Muscle of leg (tissue), 11 donors: ENCODE data around the gene ZNF683. TPM values are rescaled to one million over a fixed set of nuclear protein-coding genes. Genes with fewer than 3 reads are reported as not detected.
"Not testable (repeated sequence)": the region's sequence is repeated elsewhere in the genome, so short reads cannot be mapped to it uniquely, and the experiment has no call there.

Source experiments
- DNase-seq: peaks from one replicate; pipeline ENCODE4 v3.0.0; 2013
- H3K27ac ChIP-seq: one replicate; pipeline ENCODE4 v1.5.1; 2013; ENCODE audit warnings: mild to moderate bottlenecking, low read length, control low read depth
- H3K27me3 ChIP-seq: one replicate; pipeline ENCODE4 v1.6.1; 2013; ENCODE audit warnings: low read length; ENCODE audit not compliant: control insufficient read depth, insufficient read depth
- H3K36me3 ChIP-seq: one replicate; pipeline ENCODE4 v1.6.1; 2013; ENCODE audit warnings: low read length; ENCODE audit not compliant: control insufficient read depth, insufficient read depth
- H3K4me1 ChIP-seq: one replicate; pipeline ENCODE4 v1.6.1; 2013; ENCODE audit warnings: low read length; ENCODE audit not compliant: control insufficient read depth, insufficient read depth
- H3K4me3 ChIP-seq: one replicate; pipeline ENCODE4 v1.5.1; 2013; ENCODE audit warnings: low read length, control low read depth
- H3K9me3 ChIP-seq: replicated peaks from 2 replicates; pipeline ENCODE4 v1.6.1; 2013; ENCODE audit warnings: low read depth, low read length; ENCODE audit not compliant: control insufficient read depth
- WGBS: methylation state at CpG from one replicate; pipeline ENCODE4 v1.1.5; 2013; ENCODE audit warnings: missing lambda C conversion rate; ENCODE audit not compliant: insufficient coverage; 5-methylcytosine and 5-hydroxymethylcytosine counted together
- polyA plus RNA-seq, 8 donors: library from polyadenylated mRNA; unstranded; fragments of 120-200 nt; gene quantifications; one replicate each; pipeline versions ENCODE4 v1.2.1 to v1.2.3, GENCODE V29; 2013; ENCODE audit warnings: inconsistent platforms in 1 of 8, low replicate concordance in 1 of 8; ENCODE audit not compliant: insufficient read length in 8 of 8, insufficient read depth in 1 of 8
- total RNA-seq: library from RNA; stranded (reverse); fragments of 120-200 nt; gene quantifications from one replicate; pipeline ENCODE4 v1.2.4, GENCODE V29; 2013

Gene ZNF683
- total and polyA plus RNA-seq, 9 donors: not detected

DNA sequence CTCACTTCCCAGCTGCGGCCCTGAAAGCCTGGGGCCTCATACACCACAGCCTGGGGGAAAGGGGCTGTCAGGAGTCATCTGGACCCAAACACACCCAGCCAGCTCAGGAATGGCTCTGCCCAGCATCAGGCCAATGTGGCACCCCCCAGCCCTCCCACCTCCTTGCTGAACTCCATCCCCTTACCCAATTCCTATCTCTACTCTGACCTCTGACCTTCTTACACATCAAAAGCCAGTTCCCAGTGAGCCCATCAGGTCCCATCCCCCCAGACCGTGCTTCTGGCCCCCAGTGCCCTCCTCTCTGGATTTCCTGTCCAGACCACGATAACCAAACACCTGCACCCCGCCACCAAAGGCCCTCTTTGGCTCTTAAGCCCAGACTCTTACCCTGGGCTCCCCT is 34.9 kb downstream of the ZNF683 start:
- H3K4me3 ChIP-seq: no peak overlapping the region
- no peak overlapping the region for H3K27ac ChIP-seq
- H3K9me3 ChIP-seq: no peaks in the 10 kb centered on the region
- H3K36me3 ChIP-seq: no peaks in the 10 kb centered on the region
- H3K27me3 ChIP-seq: peaks cover 41% of the 10 kb centered on the region
- no peak for DNase-seq
- peaks cover 11% of the 10 kb centered on the region for H3K4me1 ChIP-seq
- 43% methylated on average over 3 of the region's 4 CpGs for WGBS

GRCh38 chr1:26337206-26337535 is 35.4 kb downstream of the ZNF683 start:
- H3K27me3 ChIP-seq: peaks cover 41% of the 10 kb centered on the region
- no peak overlapping the region for H3K4me3 ChIP-seq
- no CpG with 5 or more reads among the region's 7 CpGs for WGBS
- peaks cover 11% of the 10 kb centered on the region for H3K4me1 ChIP-seq
- H3K9me3 ChIP-seq: no peaks in the 10 kb centered on the region
- H3K36me3 ChIP-seq: no peaks in the 10 kb centered on the region
- no peak for DNase-seq
- H3K27ac ChIP-seq: no peak overlapping the region

DNA sequence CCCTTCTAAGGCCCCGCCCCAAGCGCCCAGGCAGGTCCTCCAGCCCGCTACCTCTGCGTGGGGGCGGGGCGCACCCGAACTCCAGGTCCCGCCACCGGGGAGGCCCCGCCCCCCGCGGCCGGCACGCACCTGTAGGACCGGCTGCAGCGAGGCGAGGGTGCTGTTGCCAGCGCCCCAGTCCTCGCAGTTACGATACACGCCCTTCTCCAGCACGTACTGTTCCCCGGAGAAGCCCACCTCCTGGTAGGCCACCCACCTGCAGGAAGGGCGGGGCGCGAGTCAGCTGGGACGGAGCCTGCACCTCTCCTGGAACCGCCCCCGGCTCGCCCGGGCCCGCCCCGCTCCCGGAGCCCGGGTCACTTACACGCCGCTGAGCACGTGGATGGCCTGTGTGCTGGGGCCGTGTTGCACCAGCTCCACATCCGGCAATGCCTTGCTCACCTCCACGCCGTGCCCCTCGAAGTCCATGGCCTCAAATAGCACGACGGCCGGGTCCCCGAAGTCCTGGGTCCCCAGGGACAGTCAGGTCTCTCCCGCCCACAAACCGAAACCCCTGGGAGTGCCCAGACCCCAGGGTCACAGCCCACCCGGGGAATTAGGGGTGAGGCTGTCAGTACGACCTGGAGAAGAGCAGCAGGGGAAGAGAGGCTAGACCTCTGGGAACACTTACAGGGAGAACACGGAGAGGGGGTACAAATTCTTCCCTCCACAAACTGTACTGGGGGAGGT is 35.9 kb downstream of the ZNF683 start:
- peak overlapping the region; percentile 33 for H3K4me3 ChIP-seq
- H3K27me3 ChIP-seq: peaks cover 39% of the 10 kb centered on the region
- H3K36me3 ChIP-seq: no peaks in the 10 kb centered on the region
- peaks cover 11% of the 10 kb centered on the region for H3K4me1 ChIP-seq
- H3K9me3 ChIP-seq: no peaks in the 10 kb centered on the region
- peak; percentile 22 for DNase-seq
- WGBS: 7% methylated on average over 51 of the region's 52 CpGs
- H3K27ac ChIP-seq: no peak overlapping the region

- H3K27me3 ChIP-seq: peaks cover 39% of the 10 kb centered on the region
- under 1% methylated on average over 29 of the region's 41 CpGs for WGBS
- H3K4me3 ChIP-seq: peak overlapping the region; percentile 33
- H3K9me3 ChIP-seq: no peaks in the 10 kb centered on the region
- H3K36me3 ChIP-seq: no peaks in the 10 kb centered on the region
- H3K4me1 ChIP-seq: peaks cover 11% of the 10 kb centered on the region
- no peak overlapping the region for H3K27ac ChIP-seq
- DNase-seq: no peak
Observed at GRCh38 chr1:26335774-26336476, 36.6 kb downstream of the ZNF683 start.

GRCh38 chr1:26333312-26333711 is 39.2 kb downstream of the ZNF683 start:
- H3K27ac ChIP-seq, H3K4me3 ChIP-seq, H3K36me3 ChIP-seq, DNase-seq, H3K4me1 ChIP-seq, H3K9me3 ChIP-seq: not testable (repeated sequence)
- WGBS: no CpG with 5 or more reads among the region's 8 CpGs
- H3K27me3 ChIP-seq: peaks cover 37% of the 10 kb centered on the region

GRCh38 chr1:26330276-26330675 is 42.3 kb downstream of the ZNF683 start:
- no peak overlapping the region for H3K4me3 ChIP-seq
- H3K36me3 ChIP-seq: no peaks in the 10 kb centered on the region
- H3K27me3 ChIP-seq: peaks cover 11% of the 10 kb centered on the region
- no peaks in the 10 kb centered on the region for H3K4me1 ChIP-seq
- H3K9me3 ChIP-seq: no peaks in the 10 kb centered on the region
- 81% methylated on average over 5 of the region's 5 CpGs for WGBS
- DNase-seq: no peak
- no peak overlapping the region for H3K27ac ChIP-seq

DNA sequence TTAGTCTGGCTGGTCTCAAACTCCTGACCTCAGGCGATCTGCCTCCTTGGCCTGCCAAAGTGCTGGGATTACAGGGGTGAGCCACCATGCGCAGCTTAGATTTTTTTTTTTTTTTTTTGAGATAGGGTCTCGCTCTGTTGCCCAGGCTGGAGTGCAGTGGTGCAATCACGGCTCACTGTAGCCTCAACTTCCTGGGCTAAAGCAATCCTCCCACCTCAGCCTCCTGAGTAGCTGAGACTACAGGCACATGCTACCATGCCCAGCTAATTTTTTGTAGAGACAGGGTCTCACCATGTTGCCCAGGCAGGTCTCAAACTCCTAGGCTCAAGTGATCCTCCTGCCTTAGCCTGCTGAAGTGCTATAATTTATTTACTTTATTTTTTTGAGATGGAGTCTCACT is 43.2 kb downstream of the ZNF683 start:
- DNase-seq, H3K27me3 ChIP-seq, H3K4me1 ChIP-seq, H3K27ac ChIP-seq, H3K4me3 ChIP-seq, H3K36me3 ChIP-seq, H3K9me3 ChIP-seq: not testable (repeated sequence)
- WGBS: 80% methylated on average over 2 of the region's 4 CpGs

DNA sequence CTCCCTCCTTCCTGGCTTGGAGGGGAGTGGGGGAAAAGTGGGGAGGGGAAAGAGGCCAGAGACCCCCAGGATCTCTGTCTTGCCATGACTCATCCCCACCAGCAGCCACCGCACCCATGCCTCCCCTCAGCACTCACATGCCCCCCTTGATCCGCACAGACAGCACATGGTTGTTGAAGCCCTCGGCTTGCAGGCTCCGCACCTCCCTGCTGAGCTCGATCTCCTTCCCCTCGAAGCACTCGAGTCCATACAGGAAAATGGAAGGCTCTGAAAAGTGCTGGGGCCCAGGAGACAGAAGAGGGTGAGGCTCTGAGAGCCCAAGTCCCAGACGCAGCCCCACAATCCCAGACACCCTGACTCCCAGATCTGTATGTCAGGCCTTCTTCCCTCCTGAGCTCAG is 44.0 kb downstream of the ZNF683 start:
- no peak for DNase-seq
- peaks cover 2% of the 10 kb centered on the region for H3K27me3 ChIP-seq
- no peak overlapping the region for H3K27ac ChIP-seq
- H3K9me3 ChIP-seq: no peaks in the 10 kb centered on the region
- H3K36me3 ChIP-seq: no peaks in the 10 kb centered on the region
- H3K4me1 ChIP-seq: no peaks in the 10 kb centered on the region
- H3K4me3 ChIP-seq: no peak overlapping the region
- WGBS: 88% methylated on average over 1 of the region's 8 CpGs

- H3K27me3 ChIP-seq: peaks cover 2% of the 10 kb centered on the region
- no peaks in the 10 kb centered on the region for H3K4me1 ChIP-seq
- H3K27ac ChIP-seq: no peak overlapping the region
- no peak for DNase-seq
- H3K9me3 ChIP-seq: no peaks in the 10 kb centered on the region
- WGBS: 67% methylated on average over 3 of the region's 8 CpGs
- no peaks in the 10 kb centered on the region for H3K36me3 ChIP-seq
- H3K4me3 ChIP-seq: no peak overlapping the region
Observed at GRCh38 chr1:26327956-26328362, 44.6 kb downstream of the ZNF683 start.

DNA sequence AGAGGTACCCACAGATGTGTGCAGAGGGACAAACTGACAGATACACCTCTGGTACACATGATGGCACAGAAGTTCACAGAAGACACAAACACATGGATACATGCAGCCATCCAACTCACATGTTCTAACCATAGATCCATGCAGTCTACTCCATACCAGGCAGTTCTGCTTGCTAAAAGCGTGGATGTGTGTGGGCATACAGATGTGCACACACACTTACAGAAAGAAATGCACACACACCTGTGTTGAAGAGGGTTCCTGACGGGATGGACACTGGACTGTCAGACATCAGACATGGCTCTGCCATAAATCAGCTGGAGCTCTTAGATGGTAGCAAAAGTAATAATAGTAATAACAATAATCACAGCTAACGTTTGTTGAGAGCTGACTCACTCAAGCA is 48.0 kb downstream of the ZNF683 start:
- no peak for DNase-seq
- Histone ChIP-seq H3K4me1 (peaks cover 4% of the 10 kb centered on the region), H3K27ac (no peak overlapping the region), H3K36me3 (no peaks in the 10 kb centered on the region), H3K4me3 (no peak overlapping the region), H3K27me3 (no peaks in the 10 kb centered on the region), H3K9me3 (no peaks in the 10 kb centered on the region)
- WGBS: no CpG with 5 or more reads among the region's 3 CpGs
